Glutamatergic neuron (in vitro differentiated cells): Measurements from ENCODE around the gene SLC35G3. TPM values are rescaled to one million over a fixed set of nuclear protein-coding genes. Genes with fewer than 3 reads are reported as not detected.

Experiments
- DNase-seq: peaks from one replicate; pipeline ENCODE4 v3.0.0; 2022
- H3K27ac Mint-ChIP-seq: one replicate; pipeline ENCODE4 v1.8.0; 2020; ENCODE audit warnings: mild to moderate bottlenecking, mixed read lengths, inconsistent platforms; ENCODE audit not compliant: unreplicated experiment
- H3K27me3 Mint-ChIP-seq: one replicate; pipeline ENCODE4 v1.8.0; 2020; ENCODE audit warnings: mild to moderate bottlenecking, moderate library complexity, mixed read lengths, inconsistent platforms; ENCODE audit not compliant: unreplicated experiment
- H3K36me3 Mint-ChIP-seq: one replicate; pipeline ENCODE4 v1.8.0; 2020; ENCODE audit warnings: mild to moderate bottlenecking, mixed read lengths, inconsistent platforms; ENCODE audit not compliant: unreplicated experiment
- H3K4me1 Mint-ChIP-seq: one replicate; pipeline ENCODE4 v1.8.0; 2020; ENCODE audit warnings: mild to moderate bottlenecking, low read depth, mixed read lengths, inconsistent platforms; ENCODE audit not compliant: unreplicated experiment
- H3K4me3 Mint-ChIP-seq: one replicate; pipeline ENCODE4 v1.8.0; 2020; ENCODE audit warnings: mild to moderate bottlenecking, mixed read lengths, inconsistent platforms; ENCODE audit not compliant: unreplicated experiment
- H3K9me3 Mint-ChIP-seq: one replicate; pipeline ENCODE4 v1.8.0; 2020; ENCODE audit warnings: mild to moderate bottlenecking, moderate library complexity, mixed read lengths, inconsistent platforms; ENCODE audit not compliant: unreplicated experiment
- CTCF ChIP-seq: fragments of 200-600 bp; sonication (generic); IDR thresholded peaks from one replicate; pipeline ENCODE4 v1.5.0; 2021; ENCODE audit not compliant: partially characterized antibody, unreplicated experiment
- total RNA-seq: library from RNA; stranded (reverse); fragmentation: NEBNext Ultra II Directional; extraction: Animal tissue kit (Norgen Biotek cat#: 25700); gene quantifications from one replicate; pipeline ENCODE4 v1.2.1, GENCODE V29; 2021; ENCODE audit not compliant: unreplicated experiment

SLC35G3 gene
- total RNA-seq, 1 donor from 2014 or later = not detected

GRCh38 chr17:35189291-35189690 is 4.9 kb downstream of the SLC35G3 start:
- TF ChIP-seq CTCF = no peak
- peaks cover 4% of the 10 kb centered on the region for H3K9me3 Mint-ChIP-seq
- DNase-seq = no peak
- no peak overlapping the region for H3K4me3 Mint-ChIP-seq
- no peak overlapping the region for H3K27ac Mint-ChIP-seq
- no peaks in the 10 kb centered on the region for H3K4me1 Mint-ChIP-seq
- H3K27me3 Mint-ChIP-seq = peaks cover 2% of the 10 kb centered on the region
- peaks cover 10% of the 10 kb centered on the region for H3K36me3 Mint-ChIP-seq

- Mint-ChIP-seq H3K9me3 (peaks cover 1% of the 10 kb centered on the region), H3K4me1 (no peaks in the 10 kb centered on the region), H3K36me3 (peaks cover 7% of the 10 kb centered on the region), H3K27ac (no peak overlapping the region), H3K4me3 (no peak overlapping the region), H3K27me3 (peaks cover 2% of the 10 kb centered on the region)
- TF ChIP-seq CTCF = no peak
- no peak for DNase-seq
These were observed 6.1 kb downstream of the SLC35G3 start for GRCh38 chr17:35188111-35188510.

GRCh38 chr17:35187481-35187880 is 6.7 kb downstream of the SLC35G3 start:
- no peak overlapping the region for H3K27ac Mint-ChIP-seq

GRCh38 chr17:35185849-35186248 is 8.3 kb downstream of the SLC35G3 start:
- Mint-ChIP-seq H3K27ac (no peak overlapping the region), H3K36me3 (peaks cover 4% of the 10 kb centered on the region), H3K27me3 (peaks cover 2% of the 10 kb centered on the region), H3K4me1 (no peaks in the 10 kb centered on the region), H3K9me3 (no peaks in the 10 kb centered on the region), H3K4me3 (no peak overlapping the region)
- no peak for TF ChIP-seq CTCF
- no peak for DNase-seq

More at GRCh38 chr17:35187481-35187880, 6.7 kb downstream of the SLC35G3 start:
- DNase-seq = no peak
- no peak for TF ChIP-seq CTCF
- H3K36me3 Mint-ChIP-seq = peaks cover 4% of the 10 kb centered on the region
- no peaks in the 10 kb centered on the region for H3K9me3 Mint-ChIP-seq
- no peaks in the 10 kb centered on the region for H3K4me1 Mint-ChIP-seq
- H3K27me3 Mint-ChIP-seq = peaks cover 2% of the 10 kb centered on the region
- H3K4me3 Mint-ChIP-seq = no peak overlapping the region

- no peak for DNase-seq
- H3K27ac Mint-ChIP-seq = no peak overlapping the region
- H3K9me3 Mint-ChIP-seq = no peaks in the 10 kb centered on the region
- no peak overlapping the region for H3K4me3 Mint-ChIP-seq
- H3K4me1 Mint-ChIP-seq = no peaks in the 10 kb centered on the region
- no peak for TF ChIP-seq CTCF
- peaks cover 4% of the 10 kb centered on the region for H3K36me3 Mint-ChIP-seq
- H3K27me3 Mint-ChIP-seq = peaks cover 2% of the 10 kb centered on the region
These were observed 9.9 kb downstream of the SLC35G3 start for GRCh38 chr17:35184274-35184673.
